Measurements from ENCODE around the gene SAMD10. TPM values are rescaled to one million over a fixed set of nuclear protein-coding genes. Genes with fewer than 3 reads are reported as not detected.
"Not testable (repeated sequence)": the region's sequence is repeated elsewhere in the genome, so short reads cannot be mapped to it uniquely, and the experiment has no call there.

SAMD10 gene
- total and polyA plus RNA-seq, 5 donors from 2014 or later: 5.9 to 14.3 (median 7.8) TPM

GRCh38 chr20:63976980-63977738 is 2.3 kb downstream of the SAMD10 start:
- Mint-ChIP-seq H3K4me3 (peak overlapping the region; percentile 64 to 95 (median 85)), H3K4me1 (peaks cover 6 to 62% (median 37%) of the 10 kb centered on the region in 4 donors), H3K36me3 (peaks cover 11% of the 10 kb centered on the region), H3K9me3 (no peaks in the 10 kb centered on the region), H3K27ac (peak overlapping the region; percentile 72 to 92 (median 91)), H3K27me3 (no peaks in the 10 kb centered on the region)
- DNase-seq: no peak
- H3K4me3 ChIP-seq (ENCODE audit: low read depth, low read length): no peak overlapping the region
- H3K4me1 ChIP-seq (ENCODE audit: control insufficient read depth, insufficient read depth, low read length, poor library complexity, severe bottlenecking): peaks cover 50% of the 10 kb centered on the region
- ATAC-seq (ENCODE audit: low read depth in 2 of 2): no peak
- no peaks in the 10 kb centered on the region for H3K27me3 ChIP-seq (ENCODE audit: control insufficient read depth, insufficient read depth, low read length)
- peak overlapping the region; percentile 79 for H3K27ac ChIP-seq (ENCODE audit: insufficient read depth, low read length, poor library complexity, severe bottlenecking)
- H3K36me3 ChIP-seq (ENCODE audit: control insufficient read depth, insufficient read depth, low read length): peaks cover 12% of the 10 kb centered on the region
- H3K9me3 ChIP-seq (ENCODE audit: control insufficient read depth in 2 of 2, low read length in 2 of 2): no peaks in the 10 kb centered on the region

- not testable (repeated sequence) for H3K27me3 ChIP-seq (ENCODE audit: control insufficient read depth, insufficient read depth, low read length); H3K9me3 ChIP-seq (ENCODE audit: control insufficient read depth in 2 of 2, low read length in 2 of 2); H3K4me3 ChIP-seq (ENCODE audit: low read depth, low read length); H3K27me3 Mint-ChIP-seq; ATAC-seq (ENCODE audit: low read depth in 2 of 2); DNase-seq; H3K9me3 Mint-ChIP-seq
- H3K27ac ChIP-seq (ENCODE audit: insufficient read depth, low read length, poor library complexity, severe bottlenecking): peak overlapping the region; percentile 14
- Mint-ChIP-seq H3K4me3 (peak overlapping the region; percentile 37 to 81 (median 72)), H3K27ac (peak overlapping the region; percentile 31 to 71 (median 66)), H3K36me3 (peaks cover 11% of the 10 kb centered on the region), H3K4me1 (peaks cover 6 to 61% (median 38%) of the 10 kb centered on the region in 4 donors)
- peaks cover 12% of the 10 kb centered on the region for H3K36me3 ChIP-seq (ENCODE audit: control insufficient read depth, insufficient read depth, low read length)
- H3K4me1 ChIP-seq (ENCODE audit: control insufficient read depth, insufficient read depth, low read length, poor library complexity, severe bottlenecking): peaks cover 44% of the 10 kb centered on the region
Measured at GRCh38 chr20:63976511-63976910, 2.9 kb downstream of the SAMD10 start.

- no peak for ATAC-seq (ENCODE audit: low read depth in 2 of 2)
- Histone ChIP-seq H3K4me3 (ENCODE audit: low read depth, low read length) (no peak overlapping the region), H3K4me1 (ENCODE audit: control insufficient read depth, insufficient read depth, low read length, poor library complexity, severe bottlenecking) (peaks cover 36% of the 10 kb centered on the region), H3K27ac (ENCODE audit: insufficient read depth, low read length, poor library complexity, severe bottlenecking) (no peak overlapping the region), H3K9me3 (ENCODE audit: control insufficient read depth in 2 of 2, low read length in 2 of 2) (no peaks in the 10 kb centered on the region), H3K27me3 (ENCODE audit: control insufficient read depth, insufficient read depth, low read length) (no peaks in the 10 kb centered on the region), H3K36me3 (ENCODE audit: control insufficient read depth, insufficient read depth, low read length) (peaks cover 12% of the 10 kb centered on the region)
- Mint-ChIP-seq H3K27ac (peak overlapping the region in 1 of 3 donors; percentile 71), H3K4me3 (peak overlapping the region in 2 of 4 donors; percentile 68 to 83), H3K9me3 (no peaks in the 10 kb centered on the region), H3K36me3 (peaks cover 11% of the 10 kb centered on the region), H3K27me3 (no peaks in the 10 kb centered on the region), H3K4me1 (peaks cover 0 to 48% (median 27%) of the 10 kb centered on the region in 4 donors)
- DNase-seq: no peak
Measured at GRCh38 chr20:63974402-63975200, 4.8 kb downstream of the SAMD10 start.

- Mint-ChIP-seq H3K36me3 (peaks cover 11% of the 10 kb centered on the region), H3K4me3 (peak overlapping the region in 3 of 4 donors; percentile 15 to 83 (median 79)), H3K27me3 (no peaks in the 10 kb centered on the region), H3K27ac (peak overlapping the region in 2 of 3 donors; percentile 51 to 93), H3K4me1 (peaks cover 0 to 50% (median 27%) of the 10 kb centered on the region in 4 donors), H3K9me3 (no peaks in the 10 kb centered on the region)
- no peaks in the 10 kb centered on the region for H3K27me3 ChIP-seq (ENCODE audit: control insufficient read depth, insufficient read depth, low read length)
- ATAC-seq (ENCODE audit: low read depth in 2 of 2) (peak; percentile 42 to 46), DNase-seq (peak; percentile 67 to 76 (median 71))
- no peak overlapping the region for H3K4me3 ChIP-seq (ENCODE audit: low read depth, low read length)
- H3K36me3 ChIP-seq (ENCODE audit: control insufficient read depth, insufficient read depth, low read length): peaks cover 12% of the 10 kb centered on the region
- H3K9me3 ChIP-seq (ENCODE audit: control insufficient read depth in 2 of 2, low read length in 2 of 2): no peaks in the 10 kb centered on the region
- peaks cover 37% of the 10 kb centered on the region for H3K4me1 ChIP-seq (ENCODE audit: control insufficient read depth, insufficient read depth, low read length, poor library complexity, severe bottlenecking)
- H3K27ac ChIP-seq (ENCODE audit: insufficient read depth, low read length, poor library complexity, severe bottlenecking): peak overlapping the region; percentile 17
Measured at GRCh38 chr20:63973636-63974401, 5.6 kb downstream of the SAMD10 start.

- no peaks in the 10 kb centered on the region for H3K9me3 ChIP-seq (ENCODE audit: control insufficient read depth in 2 of 2, low read length in 2 of 2)
- no peaks in the 10 kb centered on the region for H3K27me3 ChIP-seq (ENCODE audit: control insufficient read depth, insufficient read depth, low read length)
- H3K9me3 Mint-ChIP-seq: peaks cover 0 to 2% (median 0%) of the 10 kb centered on the region in 7 donors
- peaks cover 34% of the 10 kb centered on the region for H3K4me1 ChIP-seq (ENCODE audit: control insufficient read depth, insufficient read depth, low read length, poor library complexity, severe bottlenecking)
- H3K4me3 Mint-ChIP-seq: peak overlapping the region in 2 of 4 donors; percentile 56 to 83
- H3K4me3 ChIP-seq (ENCODE audit: low read depth, low read length): no peak overlapping the region
- H3K36me3 Mint-ChIP-seq: peaks cover 11% of the 10 kb centered on the region
- ATAC-seq (ENCODE audit: low read depth in 2 of 2): no peak
- no peak for DNase-seq
- H3K4me1 Mint-ChIP-seq: peaks cover 0 to 53% (median 27%) of the 10 kb centered on the region in 4 donors
- no peak overlapping the region for H3K27ac ChIP-seq (ENCODE audit: insufficient read depth, low read length, poor library complexity, severe bottlenecking)
- peaks cover 12% of the 10 kb centered on the region for H3K36me3 ChIP-seq (ENCODE audit: control insufficient read depth, insufficient read depth, low read length)
- H3K27me3 Mint-ChIP-seq: no peaks in the 10 kb centered on the region
- H3K27ac Mint-ChIP-seq: peak overlapping the region in 2 of 3 donors; percentile 62 to 82
Measured at GRCh38 chr20:63973160-63973479, 6.3 kb downstream of the SAMD10 start.

- peaks cover 28% of the 10 kb centered on the region for H3K4me1 ChIP-seq (ENCODE audit: control insufficient read depth, insufficient read depth, low read length, poor library complexity, severe bottlenecking)
- H3K9me3 ChIP-seq (ENCODE audit: control insufficient read depth in 2 of 2, low read length in 2 of 2): no peaks in the 10 kb centered on the region
- Mint-ChIP-seq H3K4me1 (peaks cover 0 to 48% (median 22%) of the 10 kb centered on the region in 4 donors), H3K4me3 (peak overlapping the region in 3 of 4 donors; percentile 28 to 83 (median 56)), H3K9me3 (peaks cover 0 to 2% (median 0%) of the 10 kb centered on the region in 7 donors), H3K36me3 (peaks cover 11% of the 10 kb centered on the region), H3K27me3 (no peaks in the 10 kb centered on the region), H3K27ac (peak overlapping the region in 2 of 3 donors; percentile 62 to 63)
- H3K4me3 ChIP-seq (ENCODE audit: low read depth, low read length): no peak overlapping the region
- ATAC-seq (ENCODE audit: low read depth in 2 of 2): no peak
- peaks cover 12% of the 10 kb centered on the region for H3K36me3 ChIP-seq (ENCODE audit: control insufficient read depth, insufficient read depth, low read length)
- no peak for DNase-seq
- no peaks in the 10 kb centered on the region for H3K27me3 ChIP-seq (ENCODE audit: control insufficient read depth, insufficient read depth, low read length)
- H3K27ac ChIP-seq (ENCODE audit: insufficient read depth, low read length, poor library complexity, severe bottlenecking): no peak overlapping the region
Measured at GRCh38 chr20:63972312-63973159, 6.9 kb downstream of the SAMD10 start.

All from CD4-positive, CD25-positive, alpha-beta regulatory T cell (primary cell).